Fibroblast of upper back skin (primary cell): ENCODE data around the gene ACTN1.

Source experiments
- DNase-seq: peaks from one replicate; pipeline ENCODE4 v3.0.0-alpha.2; 2013

ACTN1 gene

DNA sequence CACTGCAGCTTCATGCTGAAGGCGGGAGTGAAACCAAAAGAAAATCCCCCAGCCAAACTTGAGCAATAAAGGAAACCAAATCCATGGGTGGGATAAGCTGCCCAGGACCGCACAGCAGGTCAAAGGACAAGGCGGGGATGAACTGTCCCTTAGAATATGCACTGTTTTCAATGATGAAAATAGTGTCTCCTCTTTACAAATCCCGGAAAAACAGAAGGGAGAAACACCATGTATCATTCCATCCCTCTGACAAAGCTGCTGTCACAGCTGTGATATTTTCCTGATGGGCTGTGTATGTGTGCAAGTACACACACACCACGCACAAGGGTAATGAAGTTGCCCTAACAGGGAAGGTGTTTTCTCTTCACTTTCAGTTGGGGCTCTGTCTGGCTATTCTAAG, 70.3 kb downstream of the ACTN1 start:
- DNase-seq, result no peak

DNA sequence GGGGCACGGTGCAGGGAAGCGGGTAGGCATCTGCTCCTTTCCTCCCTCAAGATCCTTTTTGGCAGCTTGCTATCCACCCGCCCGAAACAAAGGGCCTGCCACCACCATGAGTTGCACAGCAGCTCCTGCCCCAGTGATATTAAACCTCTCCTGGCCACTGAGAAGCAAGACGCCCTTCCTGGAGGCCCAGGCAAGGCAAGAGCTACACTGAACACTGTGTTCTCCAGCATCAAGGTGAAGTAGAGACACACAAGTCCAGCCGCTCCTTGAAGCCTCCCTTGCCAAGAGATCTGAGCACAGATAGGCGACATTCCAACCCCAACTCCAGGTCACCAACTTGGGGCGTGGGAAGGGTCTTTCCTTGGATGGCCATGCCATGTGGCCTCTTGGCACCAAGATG, 70.9 kb downstream of the ACTN1 start:
- DNase-seq, result no peak

- DNase-seq, result no peak
Measured at GRCh38 chr14:68906439-68906838, 72.7 kb downstream of the ACTN1 start.

- no peak for DNase-seq
Measured at GRCh38 chr14:68905107-68905895, 73.8 kb downstream of the ACTN1 start.

DNA sequence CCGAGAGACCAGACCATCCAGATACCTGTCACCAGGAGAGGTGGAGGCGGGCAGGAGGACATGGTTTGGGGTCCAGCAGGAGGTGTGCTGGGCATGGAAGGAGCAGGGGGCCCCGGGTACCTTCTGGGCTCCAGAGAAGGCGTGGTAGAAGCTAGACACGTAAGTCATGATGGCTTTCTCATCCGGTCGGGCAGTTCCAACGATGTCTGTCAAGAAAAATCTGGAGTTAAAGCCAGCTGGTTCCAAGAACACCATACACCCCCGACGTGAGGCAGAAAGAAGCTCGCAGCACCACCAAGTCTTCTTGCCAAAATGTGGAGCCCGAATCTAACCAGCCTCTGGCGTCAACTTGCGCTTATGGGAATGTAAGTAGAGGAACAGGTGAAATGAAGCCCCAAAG, 76.7 kb downstream of the ACTN1 start:
- no peak for DNase-seq

DNA sequence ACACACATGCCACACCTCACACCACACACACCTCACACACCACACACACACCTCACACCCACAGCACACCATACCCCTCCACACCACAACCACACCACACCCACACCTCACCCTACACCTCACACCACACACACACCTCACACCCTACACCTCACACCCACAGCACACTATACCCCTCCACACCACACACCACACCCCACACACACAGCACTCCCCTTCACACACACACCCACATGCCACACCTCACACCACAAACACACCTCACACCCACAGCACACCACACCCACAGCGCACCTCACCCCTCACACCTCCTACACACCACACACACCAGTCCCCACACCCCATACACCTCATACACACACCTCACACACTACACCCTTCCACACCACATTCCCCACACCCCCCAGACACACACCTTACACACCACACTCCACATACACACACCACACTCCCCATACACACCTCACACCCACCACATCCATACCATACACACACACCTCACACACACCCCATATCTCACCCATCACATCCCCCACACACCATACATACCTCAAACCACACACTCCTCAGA, 80.0 kb downstream of the ACTN1 start:
- DNase-seq, result no peak

GRCh38 chr14:68898248-68899032, 80.7 kb downstream of the ACTN1 start:
- no peak for DNase-seq

DNA sequence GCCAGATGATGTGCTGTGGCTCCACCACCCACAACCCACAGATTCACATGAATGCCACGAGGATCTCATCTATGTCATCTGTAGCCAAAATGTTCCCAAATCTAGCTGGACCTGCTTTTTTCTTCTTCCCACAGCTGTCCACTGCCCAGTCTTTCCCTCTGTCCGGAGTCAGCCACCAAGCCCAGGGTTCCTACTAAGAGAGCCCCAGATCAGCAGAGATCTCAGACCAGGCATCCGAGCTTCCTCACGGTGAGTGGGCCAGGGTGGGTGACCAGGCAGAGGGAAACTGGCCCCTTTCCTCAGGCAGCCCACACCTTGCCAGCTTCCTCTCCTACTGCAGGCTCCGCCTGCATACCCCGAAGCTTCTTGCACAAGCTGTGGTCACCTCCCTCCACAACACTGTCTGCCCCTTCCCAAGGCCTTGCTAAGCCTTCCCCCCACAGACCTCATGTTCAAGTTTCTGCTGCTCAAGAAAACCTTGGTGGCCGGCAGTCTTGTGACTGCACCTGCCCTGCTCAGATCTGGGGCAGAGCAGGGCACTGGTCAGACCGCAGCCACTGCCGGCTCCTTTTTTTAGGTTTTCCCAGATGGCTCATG, 81.4 kb downstream of the ACTN1 start:
- DNase-seq, result no peak

DNA sequence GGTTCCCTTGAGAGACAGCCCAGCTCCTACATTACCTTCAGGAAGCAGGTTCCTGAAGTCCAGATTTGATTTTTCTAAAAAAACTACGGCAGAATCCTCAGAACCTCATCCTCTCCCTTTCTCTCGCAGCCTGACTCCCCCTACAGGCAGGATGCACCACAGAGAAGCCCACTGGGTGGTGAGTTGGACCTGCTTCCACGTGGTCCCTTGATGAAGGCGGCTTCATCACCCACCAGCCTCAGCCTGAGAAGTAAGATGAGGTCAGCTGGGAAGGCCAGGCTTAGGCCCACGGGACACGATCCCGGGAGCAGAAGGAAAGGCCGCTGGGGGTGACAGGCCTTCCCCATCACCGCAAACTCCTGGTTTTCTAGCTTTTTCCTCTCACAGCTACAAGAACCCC, 83.0 kb downstream of the ACTN1 start:
- DNase-seq, result no peak

GRCh38 chr14:68894802-68895703, 84.0 kb downstream of the ACTN1 start:
- peak; percentile 19 for DNase-seq

GRCh38 chr14:68894123-68894522, 85.0 kb downstream of the ACTN1 start:
- DNase-seq, result no peak

DNA sequence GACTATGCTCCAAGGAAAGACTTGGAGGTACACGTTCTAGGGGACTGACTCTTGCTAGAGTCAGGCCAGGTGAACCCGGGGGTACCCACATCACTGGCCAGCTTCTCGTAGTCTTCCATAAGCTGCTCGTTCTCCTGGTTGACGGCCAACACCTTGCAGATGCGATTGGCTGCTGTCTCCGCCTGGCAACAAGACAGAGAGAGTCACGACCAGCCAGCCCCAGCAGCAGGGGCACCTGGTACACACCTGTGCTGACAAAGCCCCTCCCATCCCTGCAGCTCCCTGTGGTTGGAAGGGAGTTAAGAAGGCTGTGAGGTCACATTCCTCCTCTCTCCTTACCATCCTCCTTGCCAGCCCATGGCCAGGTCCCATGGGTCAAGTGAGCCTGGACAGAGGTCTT, 85.5 kb downstream of the ACTN1 start:
- no peak for DNase-seq

DNA sequence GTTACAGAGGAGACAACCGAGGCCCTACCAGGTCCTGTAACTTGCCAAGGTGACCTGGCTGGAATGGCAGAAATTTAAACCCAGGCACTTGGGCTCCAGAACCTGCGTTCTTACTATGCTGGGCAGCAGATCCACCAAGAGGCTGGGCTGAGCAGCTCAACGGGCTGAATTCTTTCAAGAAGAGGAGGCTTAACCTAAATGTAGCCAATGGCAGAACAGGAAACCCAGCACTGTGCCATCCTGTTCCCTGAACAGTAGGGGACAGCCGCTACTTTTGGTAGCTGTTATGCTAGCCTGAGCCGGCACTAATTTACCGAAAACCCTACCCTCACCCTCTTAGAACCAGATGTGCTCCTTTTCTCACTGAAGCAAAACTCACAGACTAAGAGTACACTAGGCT, 86.1 kb downstream of the ACTN1 start:
- DNase-seq, result no peak

DNA sequence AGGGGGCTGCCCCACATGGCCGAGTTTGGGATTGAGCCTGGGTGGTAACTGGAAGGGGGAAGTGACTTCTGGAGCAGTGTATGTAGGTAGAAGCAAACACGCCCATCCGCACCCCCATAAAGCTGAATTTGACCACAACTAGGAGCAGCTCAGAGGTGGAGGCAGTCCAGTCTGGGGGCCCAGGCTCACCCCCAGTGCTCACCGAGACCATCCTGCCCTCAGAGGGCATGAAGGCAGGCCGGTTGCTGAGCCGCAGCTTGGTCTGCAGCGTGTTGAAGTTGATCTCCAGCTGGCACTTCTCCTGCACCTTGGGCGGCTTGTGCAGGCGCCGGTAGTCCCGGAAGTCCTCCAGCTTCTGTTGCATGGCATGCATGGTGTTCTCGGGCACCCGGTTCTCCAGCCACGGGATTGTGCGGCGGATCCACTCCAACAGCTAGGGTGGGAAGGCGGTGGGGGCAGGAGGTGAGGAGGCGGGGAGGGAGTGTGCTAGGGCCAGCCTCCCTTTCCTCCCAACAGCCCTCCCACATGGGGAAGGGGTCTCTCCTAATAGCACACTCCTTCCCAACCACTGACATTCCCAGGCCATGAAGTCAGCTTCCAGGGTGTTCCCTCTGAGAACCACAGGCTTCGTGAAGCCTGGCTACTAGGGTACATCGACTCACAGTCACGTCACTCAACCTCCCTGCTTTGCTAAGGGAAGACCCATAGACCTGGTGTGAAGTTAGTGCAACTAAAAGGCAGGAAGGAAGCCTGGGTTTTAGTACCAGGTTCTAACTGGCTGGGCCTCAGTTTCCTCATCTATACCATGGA, 87.0 kb downstream of the ACTN1 start:
- peak; percentile 57 for DNase-seq

GRCh38 chr14:68890173-68890931, 88.8 kb downstream of the ACTN1 start:
- DNase-seq, result no peak

DNA sequence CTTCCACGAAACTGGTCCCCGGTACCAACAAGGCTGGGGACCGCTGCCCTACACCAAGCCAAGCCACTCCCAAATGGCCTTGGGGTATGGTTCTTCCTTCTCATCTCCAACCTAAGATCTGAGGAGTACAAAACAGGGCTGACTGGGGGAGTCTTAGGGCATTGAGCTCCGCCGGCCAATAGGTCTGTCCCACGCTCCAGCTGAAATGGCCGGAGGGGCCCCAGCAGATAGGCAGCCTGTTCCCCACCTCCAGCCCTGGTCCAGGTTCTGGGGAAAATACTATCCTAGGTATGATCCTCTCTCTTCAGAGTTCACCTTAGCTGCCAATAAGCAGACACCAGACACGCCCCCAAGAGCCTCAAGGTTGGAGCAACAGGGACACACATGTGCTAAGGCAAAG, 90.2 kb downstream of the ACTN1 start:
- no peak for DNase-seq

DNA sequence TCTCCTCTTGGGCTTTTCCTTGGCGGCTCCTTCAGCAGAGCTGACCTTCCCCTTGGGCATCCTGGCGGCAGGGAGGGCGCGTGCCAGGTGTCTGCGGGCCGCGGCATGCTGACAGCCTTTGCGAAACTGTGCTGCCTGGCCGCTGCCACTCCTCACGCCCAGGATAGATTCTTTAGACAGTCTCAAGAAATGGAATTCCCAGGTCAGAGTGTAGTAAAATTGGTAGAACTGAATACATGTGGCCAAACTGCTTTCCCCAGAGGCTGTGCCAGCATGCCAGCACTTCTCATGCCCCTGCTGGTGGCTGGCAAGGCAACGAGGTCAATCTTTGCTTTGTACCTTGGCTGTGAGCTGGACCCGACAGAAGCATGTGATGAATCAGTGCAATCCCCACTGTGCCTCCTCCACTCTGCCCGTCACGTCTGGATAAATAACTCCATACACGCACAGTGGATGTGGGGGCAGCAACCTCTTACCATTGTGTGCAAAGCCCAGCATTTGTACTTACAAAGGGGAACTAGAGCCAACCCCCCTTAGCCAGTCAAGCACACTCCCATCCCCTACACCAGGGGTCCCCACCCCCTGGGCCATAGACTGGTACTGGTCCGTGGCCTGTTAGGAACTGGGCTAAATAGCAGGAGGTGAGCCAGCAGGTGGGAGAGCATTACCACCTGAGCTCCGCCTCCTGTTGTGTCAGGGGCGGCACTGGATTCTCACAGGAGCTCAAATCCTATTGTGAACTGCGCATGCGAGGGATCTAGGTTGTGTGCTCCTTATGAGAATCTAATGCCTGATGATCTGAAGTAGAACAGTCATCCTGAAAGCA, 90.9 kb downstream of the ACTN1 start:
- DNase-seq, result no peak

DNA sequence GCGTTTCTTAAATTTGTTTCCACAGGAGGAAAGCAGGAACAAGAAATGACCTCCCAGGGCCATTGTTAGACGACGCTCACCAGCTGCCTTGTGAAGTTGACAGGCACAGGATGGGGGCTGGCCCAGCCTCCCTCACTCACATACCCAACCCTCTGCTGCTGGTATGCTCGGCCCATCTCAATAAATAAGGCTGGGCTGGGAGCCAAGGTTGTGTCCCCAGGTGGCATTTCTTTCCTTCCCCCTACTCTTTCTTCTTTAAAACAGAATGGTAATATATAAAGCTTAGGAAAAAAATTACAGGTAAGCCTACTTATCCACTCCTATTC, 93.0 kb downstream of the ACTN1 start:
- no peak for DNase-seq

GRCh38 chr14:68885226-68886108, 93.6 kb downstream of the ACTN1 start:
- DNase-seq, result no peak
